ENCODE results near the gene RLF. TPM values are rescaled to one million over a fixed set of nuclear protein-coding genes. Genes with fewer than 3 reads are reported as not detected.
"Not testable (repeated sequence)": the region's sequence is repeated elsewhere in the genome, so short reads cannot be mapped to it uniquely, and the experiment has no call there.

RLF gene
- total and polyA plus RNA-seq, 9 of the 15 experiments (the other 6 are each of a cell fraction or from before 2014, with no cell fraction given): 3.6 to 35.0 (median 21.2) TPM

DNA sequence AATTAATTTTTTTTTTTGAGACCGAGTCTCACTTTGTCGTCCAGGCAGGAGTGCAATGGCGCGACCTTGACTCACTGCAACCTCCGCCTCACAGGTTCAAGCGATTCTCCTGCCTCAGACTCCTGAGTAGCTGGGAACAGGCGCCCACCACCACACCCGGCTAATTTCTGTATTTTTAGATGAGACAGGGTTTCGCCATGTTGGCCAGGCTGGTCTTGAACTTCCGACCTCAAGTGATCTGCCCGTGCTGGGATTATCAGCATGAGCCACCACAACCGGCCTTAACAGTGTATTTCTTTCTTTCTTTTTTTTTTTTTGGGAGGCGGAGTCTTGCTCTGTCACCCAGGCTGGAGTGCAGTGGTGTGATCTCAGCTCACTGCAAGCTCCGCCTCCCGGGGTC is 15.8 kb downstream of the RLF start (continued):
- TF ChIP-seq NR2C1 (IDR thresholded peaks at IDR 0.05) (peak; percentile 41; the same call in 1 of the 2 replicates), ADNP (tag; IDR thresholded peaks at IDR 0.05) (peak; percentile 70; the same call in 1 of the 2 replicates), ARID1B (IDR thresholded peaks at IDR 0.05) (peak; percentile 64), CXXC5 (CRISPR knock-in tag; IDR thresholded peaks at IDR 0.05) (peak; percentile 41), SMAD4 (CRISPR knock-in tag; conservative IDR thresholded peaks at IDR 0.05) (peak; percentile 46; the same call in 1 of the 2 replicates), BHLHE40 (IDR thresholded peaks at IDR 0.05; ENCODE audit: low read length) (peak; percentile 75), NCOR1 (IDR thresholded peaks at IDR 0.05) (peak; percentile 55), DPF2 (IDR thresholded peaks at IDR 0.05) (peak; percentile 71; the same call in 1 of the 2 replicates), YY1 (IDR thresholded peaks at IDR 0.05; ENCODE audit: borderline replicate concordance in 1 of 3, control insufficient read depth in 1 of 3, extremely low read depth in 1 of 3, insufficient read depth in 3 of 3, insufficient read length in 1 of 3, insufficient replicate concordance in 2 of 3, low read depth in 1 of 3, low read length in 2 of 3) (peak in 1 of 3 experiments; percentile 38), RCOR1 (IDR thresholded peaks at IDR 0.05; ENCODE audit: borderline replicate concordance in 1 of 2, low read depth in 2 of 2, low read length in 2 of 2) (0 out of 4 replicates have a peak, but pooled peaks of 1 of the 2 experiments have one; percentile 7), CBFA2T3 (IDR thresholded peaks at IDR 0.05) (peak; percentile 53; the same call in 1 of the 2 replicates), FOXK2 (conservative IDR thresholded peaks at IDR 0.05 in 1 of 2, IDR thresholded peaks at IDR 0.05 in 1 of 2; ENCODE audit: low read depth in 2 of 2) (peak in 1 of 2 experiments; percentile 24; a peak in 1 of 4 replicates), SMARCE1 (IDR thresholded peaks at IDR 0.05) (peak; percentile 38; the same call in 1 of the 2 replicates), JUND (IDR thresholded peaks at IDR 0.05; ENCODE audit: borderline replicate concordance, low read depth, low read length) (0 out of 2 replicates have a peak, but pooled peaks have one; percentile 14)
- TF ChIP-seq NR2C1 (tag; IDR thresholded peaks at IDR 0.05); JUND (tag; IDR thresholded peaks at IDR 0.05; ENCODE audit: borderline replicate concordance, low read depth, low read length): not testable (repeated sequence)
- TF ChIP-seq, protein P1, sequence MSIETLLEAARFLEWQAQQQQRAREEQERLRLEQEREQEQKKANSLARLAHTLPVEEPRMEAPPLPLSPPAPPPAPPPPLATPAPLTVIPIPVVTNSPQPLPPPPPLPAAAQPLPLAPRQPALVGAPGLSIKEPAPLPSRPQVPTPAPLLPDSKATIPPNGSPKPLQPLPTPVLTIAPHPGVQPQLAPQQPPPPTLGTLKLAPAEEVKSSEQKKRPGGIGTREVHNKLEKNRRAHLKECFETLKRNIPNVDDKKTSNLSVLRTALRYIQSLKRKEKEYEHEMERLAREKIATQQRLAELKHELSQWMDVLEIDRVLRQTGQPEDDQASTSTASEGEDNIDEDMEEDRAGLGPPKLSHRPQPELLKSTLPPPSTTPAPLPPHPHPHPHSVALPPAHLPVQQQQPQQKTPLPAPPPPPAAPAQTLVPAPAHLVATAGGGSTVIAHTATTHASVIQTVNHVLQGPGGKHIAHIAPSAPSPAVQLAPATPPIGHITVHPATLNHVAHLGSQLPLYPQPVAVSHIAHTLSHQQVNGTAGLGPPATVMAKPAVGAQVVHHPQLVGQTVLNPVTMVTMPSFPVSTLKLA (conservative IDR thresholded peaks at IDR 0.05): 0 out of 4 replicates have a peak, but pooled peaks of 1 of the 2 experiments have one; percentile 38
- TF ChIP-seq, protein P2, sequence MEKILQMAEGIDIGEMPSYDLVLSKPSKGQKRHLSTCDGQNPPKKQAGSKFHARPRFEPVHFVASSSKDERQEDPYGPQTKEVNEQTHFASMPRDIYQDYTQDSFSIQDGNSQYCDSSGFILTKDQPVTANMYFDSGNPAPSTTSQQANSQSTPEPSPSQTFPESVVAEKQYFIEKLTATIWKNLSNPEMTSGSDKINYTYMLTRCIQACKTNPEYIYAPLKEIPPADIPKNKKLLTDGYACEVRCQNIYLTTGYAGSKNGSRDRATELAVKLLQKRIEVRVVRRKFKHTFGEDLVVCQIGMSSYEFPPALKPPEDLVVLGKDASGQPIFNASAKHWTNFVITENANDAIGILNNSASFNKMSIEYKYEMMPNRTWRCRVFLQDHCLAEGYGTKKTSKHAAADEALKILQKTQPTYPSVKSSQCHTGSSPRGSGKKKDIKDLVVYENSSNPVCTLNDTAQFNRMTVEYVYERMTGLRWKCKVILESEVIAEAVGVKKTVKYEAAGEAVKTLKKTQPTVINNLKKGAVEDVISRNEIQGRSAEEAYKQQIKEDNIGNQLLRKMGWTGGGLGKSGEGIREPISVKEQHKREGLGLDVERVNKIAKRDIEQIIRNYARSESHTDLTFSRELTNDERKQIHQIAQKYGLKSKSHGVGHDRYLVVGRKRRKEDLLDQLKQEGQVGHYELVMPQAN (IDR thresholded peaks at IDR 0.05; ENCODE audit: borderline replicate concordance): peak; percentile 57; the same call in 1 of the 2 replicates
- TF ChIP-seq, protein P3, sequence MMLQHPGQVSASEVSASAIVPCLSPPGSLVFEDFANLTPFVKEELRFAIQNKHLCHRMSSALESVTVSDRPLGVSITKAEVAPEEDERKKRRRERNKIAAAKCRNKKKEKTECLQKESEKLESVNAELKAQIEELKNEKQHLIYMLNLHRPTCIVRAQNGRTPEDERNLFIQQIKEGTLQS (IDR thresholded peaks at IDR 0.05): 0 out of 2 replicates have a peak, but pooled peaks have one; percentile 10
- TF ChIP-seq, protein P3 (CRISPR knock-in tag; conservative IDR thresholded peaks at IDR 0.05): not testable (repeated sequence)
- TF ChIP-seq, protein P4, sequence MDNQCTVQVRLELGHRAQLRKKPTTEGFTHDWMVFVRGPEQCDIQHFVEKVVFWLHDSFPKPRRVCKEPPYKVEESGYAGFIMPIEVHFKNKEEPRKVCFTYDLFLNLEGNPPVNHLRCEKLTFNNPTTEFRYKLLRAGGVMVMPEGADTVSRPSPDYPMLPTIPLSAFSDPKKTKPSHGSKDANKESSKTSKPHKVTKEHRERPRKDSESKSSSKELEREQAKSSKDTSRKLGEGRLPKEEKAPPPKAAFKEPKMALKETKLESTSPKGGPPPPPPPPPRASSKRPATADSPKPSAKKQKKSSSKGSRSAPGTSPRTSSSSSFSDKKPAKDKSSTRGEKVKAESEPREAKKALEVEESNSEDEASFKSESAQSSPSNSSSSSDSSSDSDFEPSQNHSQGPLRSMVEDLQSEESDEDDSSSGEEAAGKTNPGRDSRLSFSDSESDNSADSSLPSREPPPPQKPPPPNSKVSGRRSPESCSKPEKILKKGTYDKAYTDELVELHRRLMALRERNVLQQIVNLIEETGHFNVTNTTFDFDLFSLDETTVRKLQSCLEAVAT (IDR thresholded peaks at IDR 0.05): peak; percentile 24 to 54; a peak in 1 of 4 replicates
